Keratinocyte (primary cell): ENCODE data around the gene C4orf50. TPM values are rescaled to one million over a fixed set of nuclear protein-coding genes. Genes with fewer than 3 reads are reported as not detected.

Source experiments
- DNase-seq: peaks from one replicate; pipeline ENCODE4 v3.0.0-alpha.2; 2011; ENCODE audit warnings: low read depth, missing footprints, low spot score
- FAIRE-seq: peaks from 2 replicates; lab custom pipeline; 2011; peaks lifted over from hg19 to GRCh38; lab: Jason Lieb, UNC
- H2AFZ ChIP-seq: 2 replicates; pipeline ENCODE4 v1.6.0; 2012; ENCODE audit warnings: low read length, control low read depth, inconsistent platforms; ENCODE audit not compliant: control insufficient read depth
- H3K27ac ChIP-seq: 2 replicates; pipeline ENCODE4 v1.5.1; 2011; ENCODE audit warnings: low read length; ENCODE audit not compliant: control insufficient read depth, insufficient read depth
- H3K27me3 ChIP-seq: 3 replicates; pipeline ENCODE4 v1.6.0; 2011; ENCODE audit warnings: low read length; ENCODE audit not compliant: control insufficient read depth, insufficient read depth; ENCODE audit errors: extremely low read depth
- H3K36me3 ChIP-seq, 2 experiments: 2 replicates in 1 of 2; 3 replicates in 1 of 2; pipeline ENCODE4 v1.5.1; 2011; ENCODE audit warnings: low read length in 2 of 2, mild to moderate bottlenecking in 1 of 2; ENCODE audit not compliant: control insufficient read depth in 2 of 2, insufficient read depth in 2 of 2; ENCODE audit errors: extremely low read depth in 1 of 2
- H3K4me1 ChIP-seq: 3 replicates; pipeline ENCODE4 v1.5.1; 2011; ENCODE audit warnings: low read length; ENCODE audit not compliant: control insufficient read depth, insufficient read depth; ENCODE audit errors: extremely low read depth
- H3K4me2 ChIP-seq: 3 replicates; pipeline ENCODE4 v1.6.0; 2011; ENCODE audit warnings: low read depth, low read length; ENCODE audit not compliant: control insufficient read depth, insufficient read depth; ENCODE audit errors: extremely low read depth
- H3K4me3 ChIP-seq, 3 experiments: fragments of 200-600 bp in 1 of 3; sonication (generic) in 1 of 3; 2 replicates in 2 of 3; 3 replicates in 1 of 3; pipeline ENCODE4 v1.5.1; 2011 to 2016; ENCODE audit warnings: low read length in 3 of 3, mild to moderate bottlenecking in 3 of 3, control low read depth in 2 of 3, inconsistent platforms in 1 of 3, low read depth in 1 of 3, mixed read lengths in 1 of 3, mixed run types in 1 of 3, moderate library complexity in 1 of 3; ENCODE audit not compliant: control insufficient read depth in 2 of 3, insufficient read depth in 2 of 3; ENCODE audit errors: extremely low read depth in 1 of 3
- H3K79me2 ChIP-seq: 2 replicates; pipeline ENCODE4 v1.6.0; 2012; ENCODE audit warnings: low read length; ENCODE audit not compliant: control insufficient read depth, insufficient read depth
- H3K9ac ChIP-seq: 3 replicates; pipeline ENCODE4 v1.6.0; 2011; ENCODE audit warnings: low read length; ENCODE audit not compliant: control insufficient read depth, insufficient read depth; ENCODE audit errors: extremely low read depth
- H3K9me1 ChIP-seq: 3 replicates; pipeline ENCODE4 v1.6.0; 2011; ENCODE audit warnings: low read length; ENCODE audit not compliant: control insufficient read depth, insufficient read depth; ENCODE audit errors: extremely low read depth
- H3K9me3 ChIP-seq: 2 replicates; pipeline ENCODE4 v1.5.1; 2012; ENCODE audit warnings: low read depth, low read length; ENCODE audit not compliant: control insufficient read depth
- H4K20me1 ChIP-seq: 3 replicates; pipeline ENCODE4 v1.6.0; 2011; ENCODE audit warnings: low read length; ENCODE audit not compliant: control insufficient read depth, insufficient read depth; ENCODE audit errors: extremely low read depth
- CTCF ChIP-seq, 3 experiments: IDR thresholded peaks in 1 of 3; conservative IDR thresholded peaks in 1 of 3; optimal IDR thresholded peaks in 1 of 3; 2 replicates in 2 of 3; 3 replicates in 1 of 3; pipeline versions ENCODE3 to v1.5.1; 2011; ENCODE audit warnings: low read length in 3 of 3, mild to moderate bottlenecking in 3 of 3, moderate library complexity in 2 of 3, control low read depth in 1 of 3, inconsistent platforms in 1 of 3; ENCODE audit not compliant: insufficient read depth in 2 of 3; ENCODE audit errors: extremely low read depth in 1 of 3
- EZH2 ChIP-seq: IDR thresholded peaks from one replicate; pipeline ENCODE4 v1.6.1; 2012; ENCODE audit warnings: inconsistent platforms, mild to moderate bottlenecking, low read length, moderate library complexity
- dilution Hi-C: fragments of 300-500 bp; cut with MboI; formaldehyde crosslinking; loops from one replicate; pipeline ENCODE4 v1.7.0; 2020; ENCODE audit warnings: low sequenced_read_pairs; ENCODE audit not compliant: extremely low pct_ligation_motif_present
- polyA plus RNA-seq, 5 experiments: library from polyadenylated mRNA; depleted of rRNA in 3 of 5; stranded (reverse) in 3 of 5; stranded (forward) in 1 of 5; unstranded in 1 of 5; fragments of >200 nt; gene quantifications; 1 replicate in 1 of 5; 2 replicates in 3 of 5; 3 replicates in 1 of 5; pipeline versions ENCODE4 v1.2.1 to v1.2.3, GENCODE V29; 2011 to 2012; ENCODE audit warnings: missing spikeins in 2 of 5, low read depth in 1 of 5, low replicate concordance in 1 of 5

The C4orf50 gene
- polyA plus RNA-seq, 1 donor (not counting 4 experiments of a cell fraction or from before 2014, with no cell fraction given): not detected

DNA sequence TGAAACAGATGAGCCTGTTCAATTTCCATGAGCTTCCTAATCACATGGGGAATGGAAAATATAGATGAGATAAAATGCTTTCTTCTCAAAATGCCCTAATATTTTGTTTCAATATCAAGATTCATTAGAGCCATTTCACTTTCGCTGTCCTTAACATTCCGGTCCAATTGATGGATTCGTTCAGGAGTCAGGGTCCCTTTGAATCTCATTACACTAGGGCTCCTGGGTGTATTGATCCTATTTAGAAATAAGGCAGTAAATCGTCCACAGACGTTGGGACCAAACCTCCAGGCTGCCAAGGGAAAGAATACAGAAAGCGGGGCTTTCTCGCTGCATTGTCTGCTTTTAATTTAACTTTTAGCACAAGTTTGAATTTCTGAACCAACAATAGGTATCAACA, 104.8 kb downstream of the C4orf50 start:
- no peaks in the 10 kb centered on the region for H3K9me1 ChIP-seq
- no peak for TF ChIP-seq EZH2
- TF ChIP-seq CTCF (optimal IDR thresholded peaks at IDR 0.05 in 1 of 3, IDR thresholded peaks at IDR 0.05 in 1 of 3, conservative IDR thresholded peaks at IDR 0.05 in 1 of 3; ENCODE audit: extremely low read depth in 1 of 3, insufficient read depth in 2 of 3, low read length in 3 of 3): no peak
- DNase-seq (no peak), FAIRE-seq (no peak)
- no peaks in the 10 kb centered on the region for H3K36me3 ChIP-seq
- no peak overlapping the region for H2AFZ ChIP-seq
- H3K9me3 ChIP-seq: no peaks in the 10 kb centered on the region
- no peak overlapping the region for H3K4me2 ChIP-seq
- no peak overlapping the region for H3K9ac ChIP-seq
- H3K79me2 ChIP-seq: no peaks in the 10 kb centered on the region
- no peak overlapping the region for H3K27ac ChIP-seq
- dilution Hi-C loops: no loop called here
- H3K4me3 ChIP-seq: no peak overlapping the region
- no peaks in the 10 kb centered on the region for H4K20me1 ChIP-seq
- H3K27me3 ChIP-seq: peaks cover 2% of the 10 kb centered on the region
- H3K4me1 ChIP-seq: peaks cover 7% of the 10 kb centered on the region

DNA sequence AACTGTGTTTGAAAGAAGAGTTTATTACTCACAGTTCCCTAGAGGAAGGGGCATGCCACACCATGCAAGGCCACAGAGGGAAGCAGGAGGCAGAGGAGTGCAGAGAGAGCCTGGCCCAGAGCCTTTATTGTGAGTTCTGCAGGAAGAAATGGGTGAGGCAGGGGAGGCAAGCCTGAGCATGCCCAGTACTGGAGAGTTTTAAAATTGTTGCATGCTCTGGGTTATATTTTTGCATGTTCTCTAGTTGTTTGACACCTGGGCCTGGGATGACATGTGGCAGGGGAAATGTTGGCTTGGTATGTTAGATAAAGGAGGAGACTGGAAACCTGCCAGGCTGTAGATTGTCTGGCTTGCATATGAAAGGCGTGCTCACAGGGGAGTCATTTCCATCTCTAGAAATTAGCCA, 105.6 kb downstream of the C4orf50 start:
- H4K20me1 ChIP-seq: no peaks in the 10 kb centered on the region
- H3K27me3 ChIP-seq: peaks cover 7% of the 10 kb centered on the region
- H3K9me3 ChIP-seq: no peaks in the 10 kb centered on the region
- no peak for TF ChIP-seq EZH2
- TF ChIP-seq CTCF (optimal IDR thresholded peaks at IDR 0.05 in 1 of 3, IDR thresholded peaks at IDR 0.05 in 1 of 3, conservative IDR thresholded peaks at IDR 0.05 in 1 of 3; ENCODE audit: extremely low read depth in 1 of 3, insufficient read depth in 2 of 3, low read length in 3 of 3): no peak
- no peak overlapping the region for H3K27ac ChIP-seq
- H3K9me1 ChIP-seq: no peaks in the 10 kb centered on the region
- H3K4me3 ChIP-seq: no peak overlapping the region
- no peaks in the 10 kb centered on the region for H3K79me2 ChIP-seq
- H3K36me3 ChIP-seq: no peaks in the 10 kb centered on the region
- peaks cover 7% of the 10 kb centered on the region for H3K4me1 ChIP-seq
- no peak overlapping the region for H2AFZ ChIP-seq
- DNase-seq (peak; percentile 17), FAIRE-seq (no peak)
- dilution Hi-C loops: no loop called here
- H3K9ac ChIP-seq: no peak overlapping the region
- no peak overlapping the region for H3K4me2 ChIP-seq
